NT2/D1 (cell line): ENCODE measurements around the gene ADGRF1.

Source experiments
- DNase-seq: peaks from one replicate; pipeline ENCODE4 v3.0.0-alpha.2; 2011; ENCODE audit warnings: low read depth, low spot score
- H3K27me3 ChIP-seq: 2 replicates; pipeline ENCODE4 v1.6.0; 2011; ENCODE audit warnings: mild to moderate bottlenecking; ENCODE audit not compliant: insufficient read length, insufficient read depth
- H3K36me3 ChIP-seq: 2 replicates; pipeline ENCODE4 v1.6.1; 2011; ENCODE audit warnings: mild to moderate bottlenecking, low read length, mixed read lengths; ENCODE audit not compliant: insufficient read depth, insufficient read length
- H3K4me1 ChIP-seq: 2 replicates; pipeline ENCODE4 v1.5.1; 2011; ENCODE audit not compliant: insufficient read depth, insufficient read length
- H3K4me3 ChIP-seq: 2 replicates; pipeline ENCODE4 v1.5.1; 2011; ENCODE audit warnings: low read depth; ENCODE audit not compliant: insufficient read length
- H3K9ac ChIP-seq: 2 replicates; pipeline ENCODE4 v1.6.0; 2011; ENCODE audit warnings: low read depth; ENCODE audit not compliant: insufficient read length
- H3K9me3 ChIP-seq: 2 replicates; pipeline ENCODE4 v1.5.1; 2011; ENCODE audit warnings: mild to moderate bottlenecking, low read length; ENCODE audit not compliant: insufficient read depth
- SUZ12 ChIP-seq: IDR thresholded peaks from 2 replicates; pipeline ENCODE4 v1.6.1; 2011; ENCODE audit not compliant: insufficient read length, insufficient read depth; ENCODE audit errors: extremely low read depth
- YY1 ChIP-seq: IDR thresholded peaks from 2 replicates; pipeline ENCODE4 v1.6.1; 2011; ENCODE audit not compliant: insufficient read length, insufficient read depth
- ZNF274 ChIP-seq: IDR thresholded peaks from 2 replicates; pipeline ENCODE4 v1.6.1; 2011; ENCODE audit warnings: mild to moderate bottlenecking, low read depth, low read length

Gene ADGRF1

DNA sequence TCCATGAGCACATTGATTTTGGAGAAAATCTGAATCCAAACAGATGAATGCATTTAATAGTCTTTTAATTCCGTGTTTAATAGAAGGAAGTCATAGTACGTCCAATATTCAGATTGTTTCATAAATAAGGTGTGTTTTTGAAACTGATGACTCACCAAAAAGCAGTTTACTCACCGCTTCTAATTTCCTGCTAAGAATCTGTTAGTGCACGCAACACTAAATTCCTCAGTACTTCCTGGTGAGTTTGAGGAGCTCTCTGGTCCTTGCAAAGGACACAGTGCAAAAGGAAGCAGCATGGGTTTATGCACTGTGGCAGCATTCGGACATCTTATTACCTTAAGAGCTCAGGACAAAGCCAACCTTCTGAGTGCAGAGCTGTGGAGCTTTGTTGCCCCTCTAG lies 2.3 kb upstream of the ADGRF1 start:
- Histone ChIP-seq H3K9ac (no peak overlapping the region), H3K9me3 (no peaks in the 10 kb centered on the region), H3K36me3 (no peaks in the 10 kb centered on the region), H3K4me3 (no peak overlapping the region), H3K4me1 (no peaks in the 10 kb centered on the region), H3K27me3 (no peaks in the 10 kb centered on the region)
- TF ChIP-seq YY1 = no peak
- no peak for TF ChIP-seq ZNF274
- TF ChIP-seq SUZ12 = no peak
- DNase-seq = no peak

DNA sequence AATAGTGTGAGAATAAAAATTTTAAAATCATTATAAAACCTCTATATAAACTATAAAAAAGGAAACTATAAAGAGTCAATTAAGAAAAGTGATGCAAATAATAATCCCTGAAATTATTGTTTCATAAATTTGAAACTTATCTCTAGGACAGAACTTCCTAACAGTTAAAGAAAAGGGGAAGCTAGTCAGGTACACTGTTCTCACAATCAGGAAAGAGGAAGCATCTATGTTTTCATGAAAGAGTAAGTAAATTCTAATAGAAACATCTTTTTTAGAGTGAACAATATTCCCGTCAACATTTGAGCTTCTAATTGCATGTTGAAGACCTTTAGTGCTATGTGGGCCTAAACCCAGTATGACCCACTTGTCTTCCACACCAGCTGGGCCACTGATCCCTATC lies 1.2 kb upstream of the ADGRF1 start:
- Histone ChIP-seq H3K27me3 (no peaks in the 10 kb centered on the region), H3K9ac (no peak overlapping the region), H3K36me3 (no peaks in the 10 kb centered on the region), H3K9me3 (no peaks in the 10 kb centered on the region), H3K4me3 (no peak overlapping the region), H3K4me1 (no peaks in the 10 kb centered on the region)
- no peak for DNase-seq
- TF ChIP-seq YY1 (no peak), SUZ12 (no peak), ZNF274 (no peak)

DNA sequence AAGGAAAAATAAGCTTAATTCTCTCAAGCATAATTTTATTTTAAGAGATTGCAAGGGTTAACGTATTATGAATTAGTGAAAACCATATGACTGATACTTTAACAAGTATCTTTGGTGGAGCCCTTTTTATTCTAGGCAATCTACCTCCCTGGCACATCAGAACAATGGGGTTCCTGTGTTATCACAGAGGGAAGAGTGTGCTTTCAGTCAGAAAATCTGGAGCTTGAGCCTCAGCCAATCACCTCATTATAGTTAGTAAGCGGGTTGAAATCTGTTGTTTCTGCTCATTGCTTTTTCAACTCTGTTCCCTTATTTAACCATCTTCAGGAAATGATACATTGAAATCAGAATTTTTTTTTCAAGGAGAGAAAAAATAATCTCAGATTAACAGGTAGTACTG lies 391 bp downstream of the ADGRF1 start:
- Histone ChIP-seq H3K9ac (no peak overlapping the region), H3K9me3 (no peaks in the 10 kb centered on the region), H3K36me3 (no peaks in the 10 kb centered on the region), H3K4me3 (no peak overlapping the region), H3K4me1 (no peaks in the 10 kb centered on the region), H3K27me3 (no peaks in the 10 kb centered on the region)
- DNase-seq = no peak
- TF ChIP-seq ZNF274 = no peak
- no peak for TF ChIP-seq YY1
- no peak for TF ChIP-seq SUZ12

DNA sequence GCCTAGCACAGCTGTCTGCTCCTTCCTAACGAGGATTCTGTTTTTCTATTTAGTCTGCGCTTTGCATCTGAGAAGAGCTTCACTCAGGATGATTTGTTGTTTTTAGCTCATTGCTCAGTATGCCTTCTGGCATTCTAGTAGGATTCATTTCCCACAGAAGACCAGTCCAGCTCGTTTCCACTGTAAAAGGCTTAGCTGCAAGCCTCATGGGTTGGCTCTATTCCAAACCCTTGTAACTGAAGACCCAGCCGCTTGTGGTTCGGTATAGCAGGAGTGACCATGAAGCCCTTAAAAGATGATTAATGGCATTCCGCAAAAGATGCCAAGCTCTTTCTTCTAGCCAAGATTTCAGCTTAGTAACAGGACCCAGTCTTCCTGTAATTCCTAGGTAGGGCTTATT lies 7.2 kb downstream of the ADGRF1 start:
- Histone ChIP-seq H3K36me3 (no peaks in the 10 kb centered on the region), H3K4me3 (no peak overlapping the region), H3K4me1 (no peaks in the 10 kb centered on the region), H3K9me3 (no peaks in the 10 kb centered on the region), H3K9ac (no peak overlapping the region), H3K27me3 (no peaks in the 10 kb centered on the region)
- TF ChIP-seq SUZ12 (no peak), YY1 (no peak), ZNF274 (no peak)
- no peak for DNase-seq

DNA sequence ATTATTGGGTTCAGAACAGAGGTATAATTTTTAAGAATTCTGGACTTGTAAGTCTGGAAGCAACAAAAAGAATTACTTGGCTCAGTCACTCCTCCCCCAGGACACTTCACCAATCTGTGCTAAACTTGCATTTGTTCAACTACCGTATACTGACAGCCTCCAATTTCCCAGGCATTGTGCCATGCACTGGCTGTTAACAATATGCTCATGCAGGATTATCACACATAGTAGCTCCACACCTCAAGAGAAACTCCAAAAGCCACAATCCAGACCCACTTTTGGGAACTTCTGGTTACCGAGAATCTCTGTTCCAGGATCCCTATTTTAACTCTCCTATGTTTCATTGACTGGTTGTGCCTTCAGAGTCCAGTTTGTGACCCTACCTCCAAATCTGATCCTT lies 7.7 kb downstream of the ADGRF1 start:
- no peaks in the 10 kb centered on the region for H3K9me3 ChIP-seq
- no peak overlapping the region for H3K9ac ChIP-seq
- H3K4me1 ChIP-seq = no peaks in the 10 kb centered on the region
- no peak for DNase-seq
- no peak overlapping the region for H3K4me3 ChIP-seq
- no peaks in the 10 kb centered on the region for H3K27me3 ChIP-seq
- TF ChIP-seq ZNF274 (no peak), SUZ12 (no peak), YY1 (no peak)
- no peaks in the 10 kb centered on the region for H3K36me3 ChIP-seq

DNA sequence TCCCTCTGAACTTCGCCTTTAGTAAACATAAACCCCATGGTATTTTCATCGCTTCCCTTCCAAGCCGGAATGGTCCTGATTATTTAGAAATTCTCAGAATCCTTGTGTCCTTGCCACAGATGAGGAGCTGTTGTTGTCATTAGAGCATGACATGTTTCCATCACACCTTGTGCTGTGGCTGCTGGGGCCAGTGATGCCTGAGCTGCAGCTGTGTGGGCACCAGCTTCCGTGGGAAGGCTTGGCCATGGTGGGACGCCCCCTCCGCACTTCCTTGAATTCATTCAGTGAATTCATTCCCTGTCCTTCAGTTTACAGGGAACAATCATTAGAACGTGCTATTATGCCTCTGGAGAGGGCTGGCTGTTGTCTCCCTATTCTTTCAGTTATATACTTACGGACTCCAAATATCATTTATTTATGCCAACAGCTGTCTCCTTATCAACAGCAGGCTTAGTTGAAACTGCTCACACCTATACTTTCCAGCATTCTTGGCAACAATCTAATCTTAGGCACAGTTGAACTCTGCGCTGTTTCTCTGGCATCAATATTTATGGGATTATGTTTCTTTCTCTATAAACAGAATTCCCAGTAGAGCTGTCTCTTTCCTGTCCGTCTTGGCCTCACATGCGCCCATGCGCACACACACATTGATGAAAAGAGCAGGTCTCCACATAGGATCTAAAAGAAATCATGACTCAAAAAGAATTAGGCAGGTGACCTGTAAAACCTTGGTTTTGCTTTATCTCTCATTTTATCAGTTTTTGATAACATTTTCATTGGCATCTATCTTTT lies 9.0 kb downstream of the ADGRF1 start:
- H3K4me3 ChIP-seq = no peak overlapping the region
- no peaks in the 10 kb centered on the region for H3K9me3 ChIP-seq
- no peak overlapping the region for H3K9ac ChIP-seq
- H3K27me3 ChIP-seq = no peaks in the 10 kb centered on the region
- H3K36me3 ChIP-seq = no peaks in the 10 kb centered on the region
- no peak for DNase-seq
- H3K4me1 ChIP-seq = no peaks in the 10 kb centered on the region
- TF ChIP-seq YY1 (no peak), SUZ12 (no peak), ZNF274 (no peak)

DNA sequence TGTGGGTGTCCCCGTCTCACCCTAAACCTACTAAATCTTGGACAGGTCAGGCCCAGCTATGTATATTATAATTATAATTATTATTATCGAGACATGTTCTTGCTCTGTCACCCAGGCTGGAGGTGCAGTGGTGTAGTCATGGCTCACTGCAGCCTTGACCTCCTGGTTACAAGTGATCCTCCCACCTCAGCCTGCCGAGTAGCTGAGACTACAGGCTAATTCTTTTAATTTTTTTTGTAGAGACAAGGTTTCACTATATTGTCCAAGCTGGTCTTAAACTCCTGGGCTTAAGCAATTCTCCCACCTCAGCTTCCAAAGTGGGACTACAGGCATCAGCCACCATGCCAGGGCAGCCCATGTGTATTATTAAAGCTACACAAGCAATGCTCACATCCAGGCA lies 10.5 kb downstream of the ADGRF1 start:
- Histone ChIP-seq H3K9ac (no peak overlapping the region), H3K36me3 (no peaks in the 10 kb centered on the region), H3K27me3 (no peaks in the 10 kb centered on the region), H3K4me3 (no peak overlapping the region), H3K4me1 (no peaks in the 10 kb centered on the region), H3K9me3 (no peaks in the 10 kb centered on the region)
- TF ChIP-seq YY1 = no peak
- TF ChIP-seq ZNF274 = no peak
- no peak for TF ChIP-seq SUZ12
- DNase-seq = no peak
